Activated CD4-positive, alpha-beta T cell treated with anti-CD3 and anti-CD28 coated beads for 24 hours (primary cell): ENCODE data around the gene FAM90A26.
A peak's percentile ranks its signal among the peaks of the same experiment; 100 is the strongest.
"Not testable (repeated sequence)": the region's sequence is repeated elsewhere in the genome, so short reads cannot be mapped to it uniquely, and the experiment has no call there.

ENCODE experiments used
- DNase-seq, 2 donors: peaks; one replicate each; pipeline ENCODE4 v3.0.0-alpha.2; 2020; ENCODE audit warnings: low read depth in 2 of 2

The FAM90A26 gene

GRCh38 chr4:9158392-9158791 is 11.8 kb upstream of the FAM90A26 start:
- peak in 1 of 2 donors; percentile 6 for DNase-seq

GRCh38 chr4:9160046-9160445 is 10.2 kb upstream of the FAM90A26 start:
- not testable (repeated sequence) for DNase-seq

- not testable (repeated sequence) for DNase-seq
These were observed 4.2 kb upstream of the FAM90A26 start for GRCh38 chr4:9165990-9166389.

GRCh38 chr4:9210357-9210756 is 40.1 kb downstream of the FAM90A26 start, which contains the start of gene USP17L10:
Gene USP17L10 (plus strand): TSS chr4:9210657. CDS start chr4:9210657, 0 bp downstream.
- DNase-seq, result not testable (repeated sequence)

- DNase-seq, result not testable (repeated sequence)
These were observed 44.5 kb downstream of the FAM90A26 start for GRCh38 chr4:9214701-9215100.

GRCh38 chr4:9215105-9215504 is 44.9 kb downstream of the FAM90A26 start, which contains the start of gene USP17L11:
Gene USP17L11 (plus strand): TSS chr4:9215405. CDS start chr4:9215405, 0 bp downstream.
- not testable (repeated sequence) for DNase-seq

GRCh38 chr4:9219852-9220251 is 49.6 kb downstream of the FAM90A26 start, which contains the start of gene USP17L12:
Gene USP17L12 (plus strand): TSS chr4:9220152. CDS start chr4:9220152, 0 bp downstream.
- not testable (repeated sequence) for DNase-seq

- DNase-seq, result not testable (repeated sequence)
These were observed 54.4 kb downstream of the FAM90A26 start, which contains the start of gene USP17L13 for GRCh38 chr4:9224596-9224995. Gene USP17L13 (plus strand): TSS chr4:9224896. CDS start chr4:9224896, 0 bp downstream.
